H9 (cell line): Measurements from ENCODE around the gene LRRC8C. TPM values are rescaled to one million over a fixed set of nuclear protein-coding genes. Genes with fewer than 3 reads are reported as not detected.

Experiments
- DNase-seq: peaks from one replicate; pipeline ENCODE4 v3.0.0-alpha.2; 2017
- H2AFZ ChIP-seq: one replicate; pipeline ENCODE4 v1.6.1; 2013; ENCODE audit warnings: mild to moderate bottlenecking, low read length, control low read depth, moderate library complexity
- H2AK5ac ChIP-seq: 2 replicates; pipeline ENCODE4 v1.6.1; 2013; ENCODE audit warnings: low read length, control low read depth, mixed read lengths; ENCODE audit not compliant: insufficient read length
- H2BK120ac ChIP-seq: one replicate; pipeline ENCODE4 v1.6.1; 2013; ENCODE audit warnings: low read depth, mild to moderate bottlenecking, low read length, control low read depth, inconsistent platforms; ENCODE audit not compliant: poor library complexity, severe bottlenecking
- H2BK12ac ChIP-seq: 2 replicates; pipeline ENCODE4 v1.6.1; 2013; ENCODE audit warnings: low read length, control low read depth, mixed read lengths, low read depth; ENCODE audit not compliant: insufficient read length
- H2BK15ac ChIP-seq: 2 replicates; pipeline ENCODE4 v1.6.1; 2013; ENCODE audit warnings: low read depth, low read length, control low read depth
- H2BK20ac ChIP-seq: one replicate; pipeline ENCODE4 v1.6.1; 2013; ENCODE audit warnings: low read depth, mild to moderate bottlenecking, low read length, control low read depth, inconsistent platforms; ENCODE audit not compliant: poor library complexity, severe bottlenecking
- H2BK5ac ChIP-seq: 2 replicates; pipeline ENCODE4 v1.6.1; 2013; ENCODE audit warnings: low read length, control low read depth, mixed read lengths; ENCODE audit not compliant: insufficient read length
- H3K14ac ChIP-seq: 2 replicates; pipeline ENCODE4 v1.6.1; 2013; ENCODE audit warnings: low read length, control low read depth; ENCODE audit not compliant: insufficient read depth
- H3K18ac ChIP-seq: 2 replicates; pipeline ENCODE4 v1.6.1; 2013; ENCODE audit warnings: low read depth, mild to moderate bottlenecking, mixed read lengths, low read length, control low read depth; ENCODE audit not compliant: insufficient read length
- H3K23ac ChIP-seq: 2 replicates; pipeline ENCODE4 v1.6.1; 2013; ENCODE audit warnings: low read length, control low read depth, mixed read lengths, low read depth; ENCODE audit not compliant: insufficient read length
- H3K23me2 ChIP-seq: 2 replicates; pipeline ENCODE4 v1.6.1; 2013; ENCODE audit warnings: low read depth, mild to moderate bottlenecking, mixed read lengths, low read length, control low read depth; ENCODE audit not compliant: insufficient read length, poor library complexity, severe bottlenecking
- H3K27ac ChIP-seq: 2 replicates; pipeline ENCODE4 v1.5.1; 2013; ENCODE audit warnings: low read length, control low read depth, mixed read lengths, low read depth; ENCODE audit not compliant: insufficient read length
- H3K27me3 ChIP-seq: 2 replicates; pipeline ENCODE4 v1.6.1; 2013; ENCODE audit warnings: low read length, control low read depth, inconsistent platforms; ENCODE audit not compliant: insufficient read depth
- H3K4ac ChIP-seq: 2 replicates; pipeline ENCODE4 v1.6.1; 2013; ENCODE audit warnings: low read depth, mild to moderate bottlenecking, control low read depth, inconsistent platforms, low read length, moderate library complexity
- H3K4me1 ChIP-seq: 2 replicates; pipeline ENCODE4 v1.6.1; 2013; ENCODE audit warnings: low read length, control low read depth, inconsistent platforms; ENCODE audit not compliant: insufficient read depth
- H3K4me2 ChIP-seq: 2 replicates; pipeline ENCODE4 v1.6.1; 2013; ENCODE audit warnings: low read length, control low read depth, mixed read lengths; ENCODE audit not compliant: insufficient read length, insufficient read depth
- H3K56ac ChIP-seq: 2 replicates; pipeline ENCODE4 v1.6.1; 2013; ENCODE audit warnings: low read depth, mild to moderate bottlenecking, mixed read lengths, low read length, control low read depth; ENCODE audit not compliant: insufficient read length
- H3K79me1 ChIP-seq: 2 replicates; pipeline ENCODE4 v1.6.1; 2013; ENCODE audit warnings: low read depth, mild to moderate bottlenecking, moderate library complexity, low read length, control low read depth, inconsistent platforms; ENCODE audit not compliant: insufficient read depth, poor library complexity, severe bottlenecking
- H3K79me2 ChIP-seq: 2 replicates; pipeline ENCODE4 v1.6.1; 2013; ENCODE audit warnings: low read length, control low read depth, inconsistent platforms; ENCODE audit not compliant: insufficient read depth
- H3K9ac ChIP-seq: 2 replicates; pipeline ENCODE4 v1.6.1; 2013; ENCODE audit warnings: low read length, control low read depth, mixed read lengths; ENCODE audit not compliant: insufficient read length; ENCODE audit errors: extremely low read depth
- H3K9me3 ChIP-seq: one replicate; pipeline ENCODE4 v1.6.1; 2013; ENCODE audit warnings: low read depth, low read length, inconsistent platforms; ENCODE audit not compliant: control insufficient read depth
- H3T11ph ChIP-seq: one replicate; pipeline ENCODE4 v1.6.1; 2013; ENCODE audit warnings: mild to moderate bottlenecking, low read length, control low read depth, inconsistent platforms
- H4K20me1 ChIP-seq: one replicate; pipeline ENCODE4 v1.6.1; 2013; ENCODE audit not compliant: control insufficient read depth, insufficient read length, insufficient read depth
- H4K5ac ChIP-seq: 2 replicates; pipeline ENCODE4 v1.6.1; 2013; ENCODE audit warnings: low read depth, mild to moderate bottlenecking, mixed read lengths, low read length, control low read depth; ENCODE audit not compliant: insufficient read length
- H4K8ac ChIP-seq: replicated peaks from 2 replicates; pipeline ENCODE4 v1.6.1; 2013; ENCODE audit warnings: low read length, control low read depth, mixed read lengths, low read depth; ENCODE audit not compliant: insufficient read length
- H4K91ac ChIP-seq: 2 replicates; pipeline ENCODE4 v1.6.1; 2013; ENCODE audit warnings: low read depth, mild to moderate bottlenecking, moderate library complexity, mixed read lengths, low read length, control low read depth; ENCODE audit not compliant: insufficient read length
- H3K27ac Mint-ChIP-seq, 3 experiments: 2 replicates in 2 of 3; 3 replicates in 1 of 3; pipeline ENCODE4 v1.8.0; 2020 to 2021; ENCODE audit warnings: mixed read lengths in 3 of 3, mild to moderate bottlenecking in 1 of 3, moderate library complexity in 1 of 3
- H3K27me3 Mint-ChIP-seq: 2 replicates; pipeline ENCODE4 v1.8.0; 2021; ENCODE audit warnings: low read depth, mild to moderate bottlenecking, moderate library complexity, mixed read lengths
- H3K36me3 Mint-ChIP-seq, 3 experiments: 2 replicates in 2 of 3; 3 replicates in 1 of 3; pipeline ENCODE4 v1.8.0; 2020 to 2021; ENCODE audit warnings: low read depth in 3 of 3, mixed read lengths in 3 of 3; ENCODE audit not compliant: insufficient read depth in 1 of 3
- H3K4me1 Mint-ChIP-seq, 2 experiments: 2 replicates each; pipeline ENCODE4 v1.8.0; 2020; ENCODE audit warnings: mixed read lengths in 2 of 2
- H3K4me3 Mint-ChIP-seq, 2 experiments: 2 replicates in 1 of 2; 3 replicates in 1 of 2; pipeline ENCODE4 v1.8.0; 2020 to 2021; ENCODE audit warnings: mild to moderate bottlenecking in 2 of 2, mixed read lengths in 2 of 2, moderate library complexity in 1 of 2
- H3K9me3 Mint-ChIP-seq, 2 experiments: 2 replicates in 1 of 2; 3 replicates in 1 of 2; pipeline ENCODE4 v1.8.0; 2020; ENCODE audit warnings: mild to moderate bottlenecking in 2 of 2, mixed read lengths in 2 of 2, moderate library complexity in 1 of 2
- CTCF ChIP-seq: fragments of 200-600 bp; sonication (generic); conservative IDR thresholded peaks from 3 replicates; pipeline ENCODE4 v1.8.0; 2021; ENCODE audit warnings: antibody characterized with exemption, mild to moderate bottlenecking
- WGBS: extraction: QIAGEN DNeasy Blood & Tissue Kit; methylation state at CpG from one replicate; pipeline ENCODE4 v1.1.7; 2013; ENCODE audit warnings: missing lambda C conversion rate, low lambda C conversion rate, mixed read lengths; ENCODE audit not compliant: insufficient read length; ENCODE audit errors: extremely low coverage; 5-methylcytosine and 5-hydroxymethylcytosine counted together
- total RNA-seq: library from RNA; stranded (reverse); gene quantifications from 2 replicates; pipeline ENCODE4 v1.2.1, GENCODE V29; 2021

Gene LRRC8C
- total RNA-seq, 1 experiment from 2014 or later = 1.9 TPM

- Histone ChIP-seq H3K23me2 (no peaks in the 10 kb centered on the region), H2BK20ac (no peak overlapping the region), H2AFZ (no peak overlapping the region), H3K14ac (no peak overlapping the region), H3K18ac (no peak overlapping the region), H3K27ac (no peak overlapping the region), H2BK15ac (no peak overlapping the region), H3K79me2 (no peaks in the 10 kb centered on the region), H3T11ph (no peak overlapping the region), H4K20me1 (no peaks in the 10 kb centered on the region), H3K23ac (no peak overlapping the region), H3K79me1 (no peaks in the 10 kb centered on the region), H3K4me2 (no peak overlapping the region), H3K9ac (no peak overlapping the region), H2AK5ac (no peak overlapping the region), H2BK120ac (no peak overlapping the region), H2BK12ac (no peak overlapping the region), H4K5ac (no peak overlapping the region), H2BK5ac (no peak overlapping the region), H3K4me1 (0 out of 2 replicates have a peak, but pooled peaks cover 2% of the 10 kb centered on the region), H3K9me3 (no peaks in the 10 kb centered on the region), H4K8ac (no peak overlapping the region), H3K56ac (no peak overlapping the region), H3K4ac (no peak overlapping the region), H3K27me3 (no peaks in the 10 kb centered on the region), H4K91ac (no peak overlapping the region)
- Mint-ChIP-seq H3K27ac (no peak overlapping the region), H3K4me1 (peaks cover 8 to 10% of the 10 kb centered on the region in 2 experiments), H3K36me3 (no peaks in the 10 kb centered on the region), H3K4me3 (no peak overlapping the region), H3K9me3 (peaks cover 0 to 3% of the 10 kb centered on the region in 2 experiments; a peak in 1 of 5 replicates), H3K27me3 (no peaks in the 10 kb centered on the region)
- no peak for TF ChIP-seq CTCF
- WGBS = no CpG with 5 or more reads among the region's 1 CpG
- DNase-seq = no peak
Measured at GRCh38 chr1:89703469-89703868, 70.5 kb downstream of the LRRC8C start.
